Adrenal gland (tissue), 5 donors: Measurements from ENCODE around the gene SENP8.
"Not testable (repeated sequence)": the region's sequence is repeated elsewhere in the genome, so short reads cannot be mapped to it uniquely, and the experiment has no call there.

Experiments used
- CTCF ChIP-seq, 6 experiments: fragments of 450-650 bp in 4 of 6; fragments of 200-600 bp in 2 of 6; sonication (generic) in 1 of 6; IDR thresholded peaks; 1 replicate in 5 of 6; 2 replicates in 1 of 6; pipeline versions ENCODE4 v1.5.1 to v1.8.0; 2016 to 2021; ENCODE audit warnings: antibody characterized with exemption in 6 of 6, mild to moderate bottlenecking in 2 of 6, moderate library complexity in 1 of 6
- POLR2A ChIP-seq, 2 donors: fragments of 450-650 bp; IDR thresholded peaks; one replicate each; pipeline ENCODE4 v1.6.1; 2017; ENCODE audit warnings: antibody characterized with exemption in 2 of 2, mild to moderate bottlenecking in 2 of 2, moderate library complexity in 1 of 2
- donor health status: DM: no; HTN: no; CAD: no.

GRCh38 chr15:72100551-72100950, 17.7 kb upstream of the SENP8 start:
- not testable (repeated sequence) for TF ChIP-seq POLR2A, CTCF (IDR thresholded peaks at IDR 0.05)
